GM18868 (cell line): ENCODE measurements around the gene TSPAN3.

Source experiments
- ATAC-seq: cut with Tn5 transposase; IDR thresholded peaks from one replicate; pipeline ENCODE4 v1.9.1; 2021; ENCODE audit warnings: mild to moderate bottlenecking, moderate library complexity; ENCODE audit not compliant: unreplicated experiment

TSPAN3 gene

DNA sequence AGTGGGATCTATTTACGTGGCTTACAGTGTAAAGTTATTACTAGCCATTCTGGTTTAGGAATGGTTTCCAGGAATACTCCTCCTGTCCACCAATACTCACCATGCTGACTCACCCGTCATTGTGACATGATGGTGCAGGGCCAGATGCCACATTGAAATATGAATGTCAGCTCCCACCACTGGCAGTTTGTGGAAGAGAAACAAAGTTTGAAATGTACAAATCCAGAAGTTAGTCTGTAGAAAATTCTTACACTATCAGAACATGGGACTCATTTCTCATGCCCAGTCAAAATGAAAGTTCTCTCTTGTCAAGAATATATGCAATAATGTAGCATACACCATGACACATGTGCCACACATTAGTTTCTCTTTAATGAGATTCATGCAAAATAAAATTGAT, 14.4 kb upstream of the TSPAN3 start:
- ATAC-seq = peak; percentile 49

DNA sequence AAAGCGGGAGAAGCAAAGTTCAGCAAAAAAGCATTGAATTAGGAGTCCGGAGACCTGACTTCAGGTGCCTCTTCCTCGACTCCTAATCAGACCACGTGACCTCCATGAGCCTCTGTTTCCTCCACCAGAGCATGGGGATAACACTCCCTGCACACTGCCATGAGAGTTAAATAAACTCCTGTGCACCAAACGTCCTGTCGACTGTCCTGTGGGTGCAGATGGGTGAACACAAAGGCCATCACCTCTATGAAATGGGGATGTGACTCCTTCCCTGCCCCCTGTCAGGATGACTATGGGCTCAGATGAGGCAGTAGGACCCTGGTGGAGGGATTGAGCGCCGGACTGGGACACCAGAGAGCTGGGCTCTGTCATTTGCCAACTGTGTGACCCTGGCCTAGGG, 13.5 kb upstream of the TSPAN3 start:
- ATAC-seq = no peak

- ATAC-seq = peak; percentile 77
Observed at GRCh38 chr15:77083381-77084160, 12.7 kb upstream of the TSPAN3 start.

DNA sequence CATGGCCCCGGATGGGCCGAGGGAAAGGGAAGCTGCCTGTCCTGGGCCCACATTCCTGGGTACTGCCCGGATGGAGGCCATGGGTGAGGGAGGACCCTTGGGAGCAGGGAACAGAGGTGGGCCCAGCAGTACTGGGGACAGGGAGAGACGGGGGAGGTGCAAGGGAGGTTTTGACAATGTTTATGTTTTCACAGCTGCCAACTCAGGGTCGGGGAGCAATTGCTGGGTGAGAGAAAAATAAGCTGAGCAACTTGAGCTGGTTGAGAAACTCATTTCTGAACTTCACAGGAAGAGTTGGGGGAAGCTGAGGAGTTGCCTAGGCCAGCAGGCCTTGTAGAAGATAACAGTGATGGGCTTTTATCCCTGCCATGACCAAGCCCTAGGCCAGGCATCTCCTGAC, 11.1 kb upstream of the TSPAN3 start:
- ATAC-seq = no peak

DNA sequence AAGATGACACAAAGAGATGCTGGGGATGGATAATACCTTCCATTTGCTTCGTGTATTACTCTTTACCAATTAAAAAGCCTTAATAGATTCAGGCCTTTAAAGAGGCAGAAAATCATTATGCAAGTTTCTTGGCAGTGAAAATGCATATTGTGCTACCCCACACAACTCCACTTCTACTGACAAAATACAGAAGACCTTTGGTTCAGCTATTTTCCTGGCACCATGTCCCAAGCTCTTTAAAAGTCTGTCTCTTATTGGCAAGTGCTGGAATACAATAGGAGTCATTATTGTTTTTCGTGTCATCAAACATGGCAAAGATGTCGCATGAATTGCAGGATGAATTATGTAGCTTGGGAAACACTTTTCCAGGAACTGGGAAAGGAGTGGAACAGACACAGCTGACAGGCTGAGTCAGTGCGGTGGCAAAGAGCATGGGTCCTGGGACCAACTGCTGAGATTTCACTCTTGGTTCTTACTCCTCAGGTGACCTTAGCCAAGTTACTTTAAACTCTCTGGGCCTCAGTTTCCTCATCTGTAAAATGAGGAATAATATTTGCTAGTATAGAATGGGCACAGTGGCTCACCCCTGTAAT, 5.5 kb upstream of the TSPAN3 start:
- ATAC-seq = no peak

DNA sequence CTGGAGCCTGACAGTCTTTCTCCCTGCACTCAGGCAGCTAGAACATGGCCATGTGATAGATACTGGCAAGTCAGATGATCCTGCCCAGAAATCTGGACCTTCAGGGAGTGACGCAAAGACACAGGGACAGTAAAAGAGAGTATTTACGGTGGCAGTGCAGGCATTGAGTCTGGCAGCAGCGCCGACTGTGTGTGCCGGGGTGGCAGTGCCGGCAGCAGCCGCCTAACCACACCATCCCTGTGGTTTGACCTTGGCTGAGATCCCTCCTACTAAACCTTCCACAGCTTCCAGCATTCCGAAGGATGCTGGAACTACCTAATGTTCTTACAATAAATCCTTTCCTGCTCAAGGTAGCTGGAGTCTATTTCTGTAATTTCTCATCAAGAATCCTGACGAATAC, 4.6 kb upstream of the TSPAN3 start:
- ATAC-seq = no peak

DNA sequence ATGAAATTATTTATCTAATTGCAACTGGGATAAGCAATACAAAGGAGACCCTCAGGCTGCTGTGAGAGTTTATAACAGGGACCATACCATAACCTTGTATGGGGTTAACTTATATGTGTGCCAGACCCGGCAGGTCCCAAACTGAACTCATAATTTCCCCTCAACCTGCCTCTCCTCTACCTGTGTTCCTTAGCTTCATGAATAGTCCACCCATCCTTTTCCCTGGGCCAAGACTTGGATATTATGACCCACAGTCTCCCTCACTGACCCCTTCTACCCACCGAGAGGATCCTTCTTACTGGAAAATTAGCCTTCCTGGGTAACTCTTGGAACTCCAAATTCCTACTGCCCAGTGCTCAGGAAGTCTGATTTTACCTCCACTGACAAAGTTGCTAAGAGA, 3.4 kb upstream of the TSPAN3 start:
- ATAC-seq = no peak

DNA sequence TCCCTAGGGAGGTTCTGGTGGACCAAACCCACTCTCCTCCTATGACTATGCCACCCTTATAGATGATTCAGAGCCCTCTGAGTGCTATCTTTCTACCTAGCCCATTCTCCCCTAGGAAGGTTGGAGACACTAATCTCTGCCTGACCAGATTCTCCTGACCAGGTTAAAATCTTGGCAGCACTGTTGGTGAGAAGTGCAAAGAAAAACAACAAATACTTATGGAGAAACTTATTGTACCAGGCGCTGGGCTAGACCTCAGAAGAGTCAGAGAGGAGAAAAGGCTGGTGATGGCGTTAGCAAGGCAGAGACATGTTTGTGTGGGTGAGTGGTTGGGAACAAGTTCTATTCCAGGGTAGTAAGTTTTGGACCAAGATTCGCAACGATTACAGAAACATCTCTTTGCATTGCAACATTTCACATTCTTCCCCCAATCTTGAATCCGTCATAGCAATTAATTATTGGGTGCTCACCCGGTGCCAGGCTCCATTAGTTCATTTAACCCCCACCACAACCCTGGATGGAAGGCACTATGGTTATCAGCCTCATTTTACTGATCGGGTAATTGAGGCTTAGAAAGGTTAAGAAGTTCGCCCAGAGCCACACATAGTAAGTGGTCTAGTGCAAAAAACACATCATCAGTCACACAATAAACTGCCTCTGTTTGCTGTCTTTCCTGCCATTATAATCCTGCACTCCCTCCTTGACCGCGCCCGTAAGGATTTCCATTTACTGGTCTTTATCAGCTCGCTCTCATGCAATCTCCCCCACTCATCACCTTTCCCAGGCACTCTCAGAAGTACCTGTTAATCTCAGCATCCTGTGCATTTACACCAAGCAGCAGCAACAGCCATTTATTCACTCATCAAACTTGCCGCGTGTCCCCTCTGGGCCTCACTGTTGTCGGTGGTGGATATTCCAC, 655 bp upstream of the TSPAN3 start:
- ATAC-seq = no peak

GRCh38 chr15:77070180-77070494, 772 bp downstream of the TSPAN3 start:
- no peak for ATAC-seq

DNA sequence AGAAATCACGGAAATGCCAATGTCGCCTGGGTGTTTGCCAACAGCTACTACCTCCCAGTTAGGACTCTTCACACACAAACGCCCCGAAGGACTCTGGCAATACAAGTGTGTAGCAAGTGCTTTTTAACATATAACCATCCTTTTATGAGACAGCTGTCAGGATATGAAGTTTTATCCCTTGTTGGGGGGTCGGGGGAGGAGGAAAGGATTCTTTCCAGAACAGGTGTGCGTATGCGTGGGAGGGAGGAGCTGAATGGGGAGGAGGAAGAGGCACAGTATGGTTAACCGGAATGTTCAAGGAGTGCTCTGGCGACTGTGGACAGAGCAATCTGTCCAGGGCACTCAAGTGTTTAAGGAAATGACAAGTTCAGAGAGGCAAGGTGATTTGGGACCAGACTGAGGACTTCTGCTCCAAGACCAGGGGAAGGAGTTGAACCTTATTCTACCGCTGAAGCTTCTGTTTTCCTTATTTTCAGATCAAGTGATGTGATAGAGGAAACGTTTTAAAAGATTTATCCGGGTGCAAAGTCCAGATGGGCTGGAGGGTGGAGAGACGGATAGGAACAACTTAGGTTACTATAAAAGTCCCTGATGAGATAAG, 1.3 kb downstream of the TSPAN3 start:
- no peak for ATAC-seq

GRCh38 chr15:77068633-77069032, 2.3 kb downstream of the TSPAN3 start:
- ATAC-seq = no peak

- no peak for ATAC-seq
Observed at GRCh38 chr15:77067691-77068367, 3.1 kb downstream of the TSPAN3 start.

DNA sequence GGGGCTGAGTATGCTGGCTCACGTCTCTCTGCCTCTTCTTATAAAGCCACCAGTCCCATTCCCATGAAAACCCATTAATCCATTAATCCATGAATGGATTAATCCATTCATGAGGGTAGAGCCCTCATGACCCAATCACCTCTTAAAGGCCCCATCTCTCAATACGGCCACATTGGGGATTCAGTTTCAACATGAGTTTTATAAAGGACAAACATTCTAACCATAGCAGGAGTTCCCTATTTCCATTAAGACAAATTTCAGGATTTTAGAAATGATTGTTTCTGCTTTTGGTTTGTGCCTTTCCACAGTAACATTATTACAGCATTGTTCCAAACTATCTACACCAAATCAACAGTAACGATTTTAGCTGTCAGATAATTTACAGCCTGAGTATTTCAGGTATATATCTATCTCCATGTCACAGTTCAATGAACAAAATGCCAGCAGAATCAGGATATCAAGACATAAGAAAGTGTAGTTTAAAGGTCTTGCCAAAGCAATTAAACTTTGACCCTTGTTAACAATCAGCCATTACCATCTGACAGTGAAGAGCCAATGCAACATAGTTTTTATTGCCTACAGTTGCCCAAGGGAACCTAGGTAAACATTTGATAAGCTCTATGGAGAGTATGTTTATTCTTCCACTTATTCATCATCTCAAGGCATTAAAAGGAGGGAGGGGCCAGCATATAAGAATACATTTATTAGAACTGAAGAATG, 3.8 kb downstream of the TSPAN3 start:
- ATAC-seq = no peak

DNA sequence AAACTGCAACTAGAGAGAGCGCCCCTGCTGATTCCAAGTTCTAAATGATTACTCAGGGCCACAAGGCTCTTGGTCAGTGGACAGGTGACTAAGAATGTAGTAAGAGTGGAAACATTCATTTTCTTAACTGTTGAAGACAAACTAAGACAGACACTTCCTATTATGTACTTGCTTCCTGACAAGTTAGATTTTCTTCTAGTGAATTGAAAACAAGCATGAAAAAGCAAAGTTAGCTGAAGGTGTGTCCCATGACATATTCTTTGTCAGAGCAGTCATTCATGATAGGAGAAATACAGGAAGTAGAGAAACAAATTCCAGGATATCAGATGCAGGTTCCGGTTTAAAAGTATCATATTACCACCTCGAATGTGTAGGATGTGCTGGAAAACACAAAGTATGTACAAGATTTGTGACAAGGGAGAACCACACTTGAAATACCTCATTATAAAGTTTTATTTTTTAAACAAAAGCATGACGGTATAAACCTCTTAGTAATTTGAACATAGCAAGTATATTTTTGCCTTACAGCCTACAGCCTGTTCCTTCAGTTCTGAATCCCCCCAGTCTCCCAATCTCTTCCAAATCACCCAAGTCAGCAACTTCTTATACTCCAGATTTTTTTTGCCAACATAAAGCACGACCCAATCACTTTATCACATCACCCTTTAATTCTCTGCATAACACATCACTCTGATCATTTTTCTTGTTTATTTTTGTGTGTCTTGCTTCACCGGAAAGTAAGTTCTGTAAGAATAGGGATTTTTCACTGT, 6.2 kb downstream of the TSPAN3 start:
- no peak for ATAC-seq

DNA sequence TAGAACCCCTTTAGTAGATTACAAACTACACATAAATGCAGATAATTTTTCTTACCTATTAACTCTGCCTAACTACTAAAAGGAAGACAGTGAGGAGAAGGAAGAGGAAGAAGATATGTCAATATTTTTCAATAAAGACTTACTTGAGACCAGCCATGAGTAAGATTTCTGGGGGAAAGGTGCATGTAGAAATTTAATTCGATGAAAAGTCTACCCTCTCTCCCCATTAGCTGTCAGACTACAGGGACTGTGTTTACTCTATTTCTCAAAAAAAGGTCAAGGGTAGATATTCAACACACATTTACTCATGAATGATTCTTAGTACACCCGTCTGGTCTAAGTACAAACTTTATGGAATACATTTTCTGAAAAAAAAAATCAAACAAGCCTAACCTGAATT, 6.8 kb downstream of the TSPAN3 start:
- ATAC-seq = no peak

- ATAC-seq = no peak
Observed at GRCh38 chr15:77063249-77063648, 7.7 kb downstream of the TSPAN3 start.

GRCh38 chr15:77060546-77060945, 10.4 kb downstream of the TSPAN3 start:
- ATAC-seq = no peak

GRCh38 chr15:77059786-77060361, 11.0 kb downstream of the TSPAN3 start:
- ATAC-seq = no peak

GRCh38 chr15:77058468-77058867, 12.4 kb downstream of the TSPAN3 start:
- ATAC-seq = no peak
